HUES64 (cell line): ENCODE results near the gene ATP5F1B.
A peak's percentile ranks its signal among the peaks of the same experiment; 100 is the strongest.
"Not testable (repeated sequence)": the region's sequence is repeated elsewhere in the genome, so short reads cannot be mapped to it uniquely, and the experiment has no call there.

ENCODE experiments used
- H3K27ac ChIP-seq: 2 replicates; pipeline ENCODE4 v1.7.0; 2013; ENCODE audit warnings: low read depth, low read length, inconsistent platforms
- H3K27me3 ChIP-seq: 2 replicates; pipeline ENCODE4 v1.6.1; 2013; ENCODE audit warnings: mild to moderate bottlenecking, low read length; ENCODE audit not compliant: insufficient read depth
- H3K36me3 ChIP-seq: 2 replicates; pipeline ENCODE4 v1.6.1; 2013; ENCODE audit warnings: mild to moderate bottlenecking, low read length; ENCODE audit not compliant: insufficient read depth
- H3K4me1 ChIP-seq: 2 replicates; pipeline ENCODE4 v1.6.1; 2013; ENCODE audit warnings: mild to moderate bottlenecking, low read length, moderate library complexity; ENCODE audit not compliant: insufficient read depth
- H3K4me3 ChIP-seq: 2 replicates; pipeline ENCODE4 v1.5.1; 2013; ENCODE audit warnings: mild to moderate bottlenecking, low read length, moderate library complexity
- H3K9ac ChIP-seq: 2 replicates; pipeline ENCODE4 v1.6.1; 2013; ENCODE audit warnings: mild to moderate bottlenecking, low read depth, low read length
- H3K9me3 ChIP-seq: 2 replicates; pipeline ENCODE4 v1.6.1; 2013; ENCODE audit warnings: low read depth, low read length; ENCODE audit not compliant: insufficient read depth
- WGBS: fragments of 150-250, 120-280 bp; methylation state at CpG from one replicate; pipeline ENCODE4 v1.1.7; 2013; ENCODE audit warnings: missing lambda C conversion rate; 5-methylcytosine and 5-hydroxymethylcytosine counted together

ATP5F1B gene

DNA sequence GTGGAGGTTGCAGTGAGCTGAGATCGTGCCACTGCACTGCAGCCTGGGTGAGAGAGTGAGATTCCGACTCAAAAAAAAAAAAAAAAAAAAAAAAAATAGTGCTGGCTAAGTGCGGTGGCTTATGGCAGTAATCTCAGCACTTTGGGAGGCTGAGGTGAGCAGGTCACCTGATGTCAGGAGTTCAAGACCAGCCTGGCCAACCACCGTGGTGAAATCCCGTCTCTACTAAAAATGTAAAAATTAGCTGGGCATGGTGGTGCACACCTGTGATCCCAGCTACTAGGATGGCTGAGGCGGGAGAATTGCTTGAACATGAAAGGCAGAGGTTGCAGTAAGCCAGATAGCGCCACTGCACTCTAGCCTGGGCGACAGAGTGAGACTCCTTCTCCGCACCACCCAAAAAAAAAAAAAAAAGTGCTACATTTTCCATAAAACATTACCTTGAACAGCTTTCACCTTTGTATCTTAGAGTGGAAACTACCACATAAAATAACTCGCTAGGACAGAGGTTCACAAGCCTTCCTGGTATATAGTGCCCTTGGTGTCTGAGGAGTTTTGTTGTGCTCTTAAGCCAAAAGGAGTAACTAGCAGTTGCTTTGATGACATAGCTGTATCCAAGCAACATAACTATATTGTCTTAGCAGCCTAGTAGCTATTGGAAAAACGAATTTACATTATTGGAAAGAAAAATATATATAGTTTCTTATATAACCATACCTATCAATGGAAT, 31.2 kb upstream of the ATP5F1B start:
- no peak overlapping the region for H3K27ac ChIP-seq
- peaks cover 61% of the 10 kb centered on the region for H3K36me3 ChIP-seq
- no peak overlapping the region for H3K9ac ChIP-seq
- no peaks in the 10 kb centered on the region for H3K9me3 ChIP-seq
- H3K4me1 ChIP-seq: no peaks in the 10 kb centered on the region
- no peak overlapping the region for H3K4me3 ChIP-seq
- H3K27me3 ChIP-seq: no peaks in the 10 kb centered on the region
- 93% methylated on average over 10 of the region's 11 CpGs for WGBS

DNA sequence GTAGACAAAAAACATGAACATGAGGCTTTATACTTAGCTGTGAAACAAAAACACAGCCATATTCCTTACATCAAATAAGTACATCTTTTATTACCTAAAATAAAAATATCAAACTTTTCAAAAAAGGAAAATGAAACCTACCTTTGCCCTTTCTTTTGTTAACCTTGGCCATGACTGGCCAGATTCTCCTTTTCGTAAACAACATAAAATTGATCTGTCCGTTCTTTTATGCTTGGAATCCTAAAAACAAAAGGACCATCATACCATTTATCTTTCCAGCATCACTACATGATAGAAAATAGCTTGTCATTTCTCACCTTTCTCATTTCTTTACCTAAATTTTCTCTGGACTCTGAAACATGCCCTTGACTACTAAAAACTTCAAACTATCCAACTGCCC, 25.8 kb upstream of the ATP5F1B start:
- no peak overlapping the region for H3K27ac ChIP-seq
- H3K36me3 ChIP-seq: peaks cover 78% of the 10 kb centered on the region
- 95% methylated on average over 2 of the region's 2 CpGs for WGBS
- no peaks in the 10 kb centered on the region for H3K9me3 ChIP-seq
- no peaks in the 10 kb centered on the region for H3K27me3 ChIP-seq
- no peaks in the 10 kb centered on the region for H3K4me1 ChIP-seq
- H3K9ac ChIP-seq: no peak overlapping the region
- H3K4me3 ChIP-seq: no peak overlapping the region

DNA sequence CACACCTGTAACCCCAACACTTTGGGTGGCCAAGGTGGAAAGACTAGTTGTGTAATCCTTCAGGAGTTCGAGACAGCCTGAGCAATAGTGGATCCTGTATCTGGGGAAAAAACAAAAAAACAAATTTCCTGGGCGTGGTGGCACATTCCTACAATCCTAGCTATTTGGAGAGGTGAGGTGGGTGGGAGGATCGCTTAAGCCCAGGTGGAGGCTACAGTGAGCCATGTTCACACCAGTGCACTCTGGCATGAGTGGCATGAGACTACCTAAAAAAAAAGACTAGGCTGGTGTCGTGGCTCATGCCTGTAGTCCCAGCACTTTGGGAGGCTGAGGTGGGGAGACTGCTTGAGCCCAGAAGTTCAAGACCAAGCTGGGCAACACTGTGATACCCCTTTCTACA, 25.1 kb upstream of the ATP5F1B start:
- Histone ChIP-seq H3K36me3 (peaks cover 81% of the 10 kb centered on the region), H3K9ac (no peak overlapping the region), H3K4me1 (no peaks in the 10 kb centered on the region)

DNA sequence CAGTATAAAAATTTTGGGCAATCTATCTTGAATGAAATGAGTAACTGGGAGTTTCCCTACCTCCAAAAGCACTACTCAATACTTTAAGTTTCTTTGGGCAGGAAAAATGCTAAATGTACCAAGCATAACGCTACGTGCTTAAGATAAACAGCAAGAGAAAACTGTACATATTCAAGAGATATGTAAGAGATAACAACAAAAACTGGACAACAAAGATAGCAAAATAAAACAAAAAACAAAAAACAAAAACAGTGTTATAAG, 22.3 kb upstream of the ATP5F1B start:
- no peaks in the 10 kb centered on the region for H3K9me3 ChIP-seq
- H3K9ac ChIP-seq: no peak overlapping the region
- no peak overlapping the region for H3K27ac ChIP-seq
- no peaks in the 10 kb centered on the region for H3K27me3 ChIP-seq
- peaks cover 100% of the 10 kb centered on the region for H3K36me3 ChIP-seq
- H3K4me3 ChIP-seq: no peak overlapping the region
- H3K4me1 ChIP-seq: no peaks in the 10 kb centered on the region
- WGBS: 100% methylated on average over 2 of the region's 2 CpGs

More for the DNA sequence above, 25.1 kb upstream of the ATP5F1B start:
- H3K27ac ChIP-seq: no peak overlapping the region
- no peak overlapping the region for H3K4me3 ChIP-seq
- H3K9me3 ChIP-seq: no peaks in the 10 kb centered on the region
- 96% methylated on average over 4 of the region's 4 CpGs for WGBS
- no peaks in the 10 kb centered on the region for H3K27me3 ChIP-seq

DNA sequence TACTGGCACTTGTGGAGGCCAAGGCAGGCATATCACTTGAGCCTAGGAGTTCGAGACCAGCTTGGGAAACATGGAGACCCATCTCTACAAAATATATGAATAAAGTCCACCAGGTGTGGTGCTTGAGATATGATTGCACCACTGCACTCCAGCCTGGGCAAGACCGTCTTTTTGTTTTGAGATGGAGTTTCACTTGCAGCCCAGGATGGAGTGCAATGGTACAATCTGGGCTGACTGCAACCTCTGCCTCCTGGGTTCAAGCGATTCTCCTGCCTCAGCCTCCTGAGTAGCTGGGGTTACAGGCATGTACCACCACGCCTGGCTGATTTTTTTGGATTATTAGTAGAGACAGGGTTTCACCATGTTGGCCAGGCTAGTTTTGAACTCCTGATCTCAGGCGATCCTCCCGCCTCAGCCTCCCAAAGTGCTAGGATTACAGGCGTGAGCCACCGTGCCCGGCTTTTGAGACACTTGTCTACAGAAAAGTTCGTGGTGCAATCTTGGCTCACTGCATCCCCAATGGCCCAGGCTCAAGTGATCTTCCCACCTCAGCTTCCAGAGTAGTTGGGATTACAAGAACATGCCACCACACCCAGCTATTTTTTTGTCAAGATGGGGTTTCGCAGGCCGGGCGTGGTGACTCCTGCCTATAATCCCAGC, 16.3 kb upstream of the ATP5F1B start:
- Histone ChIP-seq H3K36me3 (peaks cover 44% of the 10 kb centered on the region), H3K9me3 (no peaks in the 10 kb centered on the region), H3K9ac (no peak overlapping the region), H3K4me3 (no peak overlapping the region), H3K27me3 (no peaks in the 10 kb centered on the region), H3K4me1 (no peaks in the 10 kb centered on the region), H3K27ac (no peak overlapping the region)
- WGBS: 90% methylated on average over 13 of the region's 13 CpGs

DNA sequence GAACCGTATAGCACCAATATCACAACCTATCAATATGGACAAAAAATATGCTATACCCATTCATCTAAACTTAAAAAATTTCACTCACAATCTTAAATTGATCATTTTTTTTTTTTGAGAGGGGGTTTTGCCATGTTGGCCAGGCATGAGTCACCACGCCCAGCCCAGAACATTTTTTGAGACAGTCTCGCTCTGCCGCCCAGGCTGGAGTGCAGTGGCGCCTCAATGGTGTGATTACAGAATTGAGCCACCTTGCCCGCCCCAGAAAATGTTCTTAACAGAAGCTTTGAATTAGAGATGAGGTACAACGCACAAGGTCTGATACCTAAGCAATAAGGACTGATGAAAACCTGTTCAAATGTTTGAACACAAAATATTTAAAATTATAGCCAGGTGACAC, 15.8 kb upstream of the ATP5F1B start:
- Histone ChIP-seq H3K4me3 (no peak overlapping the region), H3K36me3 (peaks cover 38% of the 10 kb centered on the region), H3K27me3 (no peaks in the 10 kb centered on the region), H3K9me3 (no peaks in the 10 kb centered on the region), H3K9ac (no peak overlapping the region), H3K27ac (no peak overlapping the region), H3K4me1 (no peaks in the 10 kb centered on the region)
- 94% methylated on average over 7 of the region's 7 CpGs for WGBS

DNA sequence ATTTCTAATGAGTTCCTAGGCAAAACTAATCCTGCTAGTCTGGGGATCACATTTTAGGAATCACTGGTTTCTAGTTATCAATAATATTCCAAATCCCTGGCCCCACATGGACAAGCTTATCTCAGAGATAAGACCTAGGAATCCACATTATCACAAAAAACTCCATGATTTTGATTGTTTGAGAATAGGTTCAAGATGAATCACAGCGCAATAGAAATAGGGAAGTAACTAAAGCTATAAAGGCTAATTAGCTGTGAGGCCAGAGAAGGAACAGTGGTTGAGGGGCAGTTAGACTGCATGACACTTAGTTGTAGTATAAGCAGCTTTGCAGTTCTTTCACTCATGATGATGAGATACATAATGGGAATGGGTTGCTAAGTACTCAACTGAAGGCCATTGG, 13.1 kb upstream of the ATP5F1B start:
- Histone ChIP-seq H3K9me3 (peaks cover 11% of the 10 kb centered on the region), H3K4me1 (no peaks in the 10 kb centered on the region), H3K36me3 (peaks cover 12% of the 10 kb centered on the region), H3K4me3 (no peak overlapping the region), H3K27me3 (no peaks in the 10 kb centered on the region), H3K9ac (no peak overlapping the region), H3K27ac (no peak overlapping the region)
- WGBS: 99% methylated on average over 1 of the region's 1 CpG

DNA sequence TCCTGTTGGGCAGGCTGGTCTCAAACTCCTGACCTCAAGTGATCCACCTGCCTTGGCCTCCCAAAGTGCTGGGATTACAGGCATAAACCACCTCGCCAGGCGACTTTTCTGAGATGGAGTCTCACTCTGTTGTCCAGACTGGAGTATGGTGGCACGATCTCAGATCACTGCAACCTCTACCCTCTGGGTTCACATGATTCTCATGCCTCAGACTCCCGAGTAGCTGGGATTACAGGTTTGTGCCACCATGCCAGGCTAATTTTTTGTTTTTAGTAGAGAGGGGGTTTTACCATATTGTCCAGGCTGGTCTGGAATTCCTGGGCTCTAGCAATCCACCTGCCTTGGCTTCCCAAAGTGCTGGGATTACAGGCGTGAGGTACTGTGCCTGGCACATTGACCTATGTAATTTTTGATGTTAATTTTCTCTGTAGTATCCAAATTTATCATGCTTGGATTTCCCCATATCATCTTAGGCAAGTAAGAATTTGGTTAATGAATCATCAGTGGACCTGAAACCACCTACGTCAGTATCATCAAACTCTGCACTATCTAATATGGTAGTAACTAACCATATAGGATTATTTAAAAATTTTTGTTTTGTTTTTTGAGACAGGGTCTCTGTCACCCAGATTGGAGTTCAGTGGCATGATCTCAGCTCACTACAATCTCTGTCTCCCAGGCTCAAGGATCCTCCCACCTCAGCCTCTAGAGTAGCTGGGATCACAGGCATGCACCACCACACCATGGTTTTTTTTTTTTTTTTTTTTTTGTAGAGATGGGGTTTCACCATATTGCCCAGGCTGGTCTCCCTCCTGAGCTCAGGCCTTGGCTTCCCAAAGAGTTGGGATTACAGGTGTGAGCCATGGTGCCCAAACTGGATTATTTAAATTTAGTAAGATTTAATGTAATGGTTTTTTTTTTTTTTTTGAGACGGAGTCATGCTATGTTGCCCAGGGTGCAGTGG, 11.9 kb upstream of the ATP5F1B start:
- Histone ChIP-seq H3K36me3 (no peaks in the 10 kb centered on the region), H3K4me1 (no peaks in the 10 kb centered on the region), H3K9me3 (peaks cover 19% of the 10 kb centered on the region), H3K27me3 (no peaks in the 10 kb centered on the region), H3K9ac (no peak overlapping the region), H3K4me3 (no peak overlapping the region), H3K27ac (no peak overlapping the region)
- 86% methylated on average over 6 of the region's 7 CpGs for WGBS

DNA sequence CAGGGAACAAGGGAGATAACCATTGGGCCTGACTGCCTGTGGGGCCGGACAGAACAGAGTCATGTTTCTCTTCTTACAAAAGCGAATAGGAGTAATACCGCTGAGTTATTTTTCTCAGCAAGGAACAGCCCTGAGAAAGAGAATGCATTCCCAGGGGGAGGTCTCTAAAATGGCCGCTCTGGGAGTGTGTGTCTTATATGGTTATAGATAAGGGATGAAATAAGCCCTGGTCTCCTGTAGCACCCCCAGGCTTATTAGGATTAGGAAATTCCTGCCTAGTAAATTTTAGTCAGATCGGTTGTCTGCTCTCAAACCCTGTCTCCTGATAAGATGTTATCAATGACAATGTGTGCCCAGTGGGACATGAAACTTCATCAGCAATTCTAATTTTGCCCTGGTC, 8.0 kb upstream of the ATP5F1B start:
- H3K9me3 ChIP-seq: peaks cover 22% of the 10 kb centered on the region
- not testable (repeated sequence) for H3K27me3 ChIP-seq, H3K9ac ChIP-seq, H3K27ac ChIP-seq, H3K4me3 ChIP-seq, H3K4me1 ChIP-seq, H3K36me3 ChIP-seq
- WGBS: 83% methylated on average over 5 of the region's 5 CpGs

DNA sequence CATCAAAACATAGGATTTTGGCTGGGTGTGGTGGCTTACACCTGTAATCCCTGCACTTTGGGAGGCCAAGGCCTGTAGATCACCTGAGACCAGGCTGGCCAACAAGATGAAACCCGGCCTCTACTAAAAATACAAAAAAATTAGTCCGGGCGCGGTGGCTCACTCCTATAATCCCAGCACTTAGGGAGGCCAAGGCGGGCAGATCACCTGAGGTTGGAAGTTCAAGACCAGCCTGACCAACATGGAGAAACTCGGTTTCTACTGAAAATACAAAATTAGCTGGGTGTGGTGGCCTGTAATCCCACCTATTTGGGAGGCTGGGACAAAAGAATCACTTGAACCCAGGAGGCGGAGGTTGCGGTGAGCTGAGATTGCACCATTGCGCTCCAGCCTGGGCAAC, 2.2 kb upstream of the ATP5F1B start:
- H3K36me3 ChIP-seq: peaks cover 20% of the 10 kb centered on the region
- 93% methylated on average over 9 of the region's 9 CpGs for WGBS
- H3K9ac ChIP-seq, H3K4me3 ChIP-seq, H3K9me3 ChIP-seq, H3K27ac ChIP-seq, H3K4me1 ChIP-seq, H3K27me3 ChIP-seq: not testable (repeated sequence)

DNA sequence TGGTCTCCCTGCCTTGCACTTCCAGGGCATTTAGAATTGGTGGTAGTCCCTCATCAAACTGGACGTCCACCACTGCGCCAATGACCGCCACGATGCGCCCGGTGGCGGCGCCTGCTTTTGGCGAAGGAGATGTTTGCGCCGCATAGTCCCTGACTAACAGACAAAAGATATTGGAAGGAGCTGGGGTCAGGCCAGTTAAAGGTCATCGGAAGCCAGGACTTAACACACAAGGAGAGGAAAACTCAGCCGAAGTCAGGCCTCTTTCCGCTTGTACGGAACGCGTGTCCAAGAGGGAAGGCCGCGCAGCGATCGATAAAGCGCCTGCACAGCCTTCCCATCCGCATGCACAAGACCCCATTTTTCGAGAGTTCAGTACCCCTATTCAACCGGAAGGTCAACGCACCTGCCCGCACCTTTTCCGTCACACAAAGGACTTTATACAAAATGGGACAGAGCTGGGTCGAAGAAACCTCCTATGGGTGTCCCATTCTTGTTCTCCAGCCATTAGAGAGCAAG, 525 bp downstream of the ATP5F1B start:
- Histone ChIP-seq H3K4me1 (peaks cover 7% of the 10 kb centered on the region), H3K36me3 (peaks cover 48% of the 10 kb centered on the region), H3K9ac (peak overlapping the region; percentile 92), H3K4me3 (peak overlapping the region; percentile 89), H3K27ac (peak overlapping the region; percentile 75), H3K27me3 (no peaks in the 10 kb centered on the region), H3K9me3 (no peaks in the 10 kb centered on the region)
- under 1% methylated on average over 29 of the region's 29 CpGs for WGBS
